ENCODE results near the gene CAMK2B.

CAMK2B gene

DNA sequence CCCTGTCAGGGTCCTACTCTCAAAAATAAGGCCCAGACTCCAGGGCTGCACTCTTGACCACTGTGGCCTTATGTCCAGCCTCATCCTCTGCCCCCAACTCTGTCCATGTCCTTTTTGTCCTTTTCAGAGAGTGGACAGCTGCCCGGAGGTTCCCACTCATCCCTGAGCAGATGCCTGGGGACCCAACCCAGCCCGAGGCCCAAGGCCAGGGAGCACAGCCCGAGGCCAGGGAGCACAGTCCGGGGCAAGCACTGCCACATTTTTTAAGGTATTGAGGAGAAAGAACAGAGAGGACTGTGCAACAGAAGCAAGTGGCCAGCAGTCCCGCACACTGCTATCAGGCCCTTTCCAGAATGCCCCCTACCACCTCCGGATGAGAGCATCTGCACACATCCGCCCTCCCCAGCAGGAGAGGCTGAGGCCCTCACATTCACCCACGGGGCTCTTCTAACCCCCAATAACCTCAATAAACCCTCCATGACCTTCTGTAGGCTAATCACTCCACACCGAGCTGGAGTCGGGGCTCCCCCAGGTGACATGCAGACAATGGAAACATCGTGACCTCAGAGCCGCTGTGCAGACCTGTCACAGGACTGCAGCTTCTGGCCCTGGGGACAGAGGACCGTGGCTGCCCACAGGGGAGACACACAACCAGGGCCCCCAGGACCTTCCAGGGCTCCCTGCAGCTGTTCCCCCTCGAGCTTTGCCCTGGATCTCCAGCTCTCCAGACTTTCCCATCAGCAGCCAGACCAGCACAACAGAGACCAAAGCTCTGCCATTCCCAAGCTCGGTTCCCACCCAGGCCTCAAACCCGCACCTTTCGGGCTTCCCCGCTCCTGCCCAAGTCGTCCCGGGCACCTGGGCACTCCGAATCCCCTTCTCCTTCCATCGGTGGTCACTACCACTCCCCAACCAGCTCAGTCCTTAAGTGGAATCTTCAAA is 51.4 kb downstream of the CAMK2B start:
- no peak for DNase-seq

DNA sequence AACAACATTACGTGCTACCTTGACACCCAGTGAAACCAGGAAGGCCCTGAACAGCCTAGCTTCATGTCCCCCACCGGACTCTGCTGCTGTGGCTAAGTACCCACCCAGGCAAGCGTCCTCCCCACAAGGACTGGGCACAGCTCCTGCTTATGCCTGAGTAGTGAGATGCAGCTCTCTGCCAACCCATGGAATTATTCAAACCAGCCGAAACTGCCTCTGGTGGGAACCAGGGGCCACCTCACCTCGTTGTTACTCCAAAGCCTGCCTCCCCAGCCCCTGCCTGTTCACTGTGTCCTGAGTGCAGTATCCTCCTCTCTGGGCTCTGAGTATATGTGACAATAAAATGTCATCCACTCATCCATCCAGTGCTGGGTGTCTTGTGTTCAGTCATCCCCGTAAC is 52.4 kb downstream of the CAMK2B start:
- DNase-seq: no peak

DNA sequence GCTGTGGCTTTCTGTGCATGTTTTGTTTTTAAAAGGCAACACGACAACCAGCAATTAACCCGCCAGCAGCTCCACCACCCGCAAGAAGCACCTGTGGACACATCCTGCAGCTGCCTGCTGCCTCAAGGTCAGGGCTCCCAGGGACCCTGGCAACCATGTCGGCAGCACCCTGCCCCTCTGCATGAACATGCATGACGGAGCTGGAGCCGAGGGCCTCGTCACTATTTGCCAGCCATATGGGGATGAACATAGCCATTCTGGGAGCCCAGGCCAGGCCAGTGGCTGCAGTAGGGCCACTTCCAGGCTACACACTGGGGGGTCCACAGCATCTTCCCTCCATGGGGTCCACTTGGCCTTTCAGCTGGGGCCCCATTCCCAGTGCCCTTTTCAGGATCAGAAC is 52.9 kb downstream of the CAMK2B start:
- DNase-seq: no peak

DNA sequence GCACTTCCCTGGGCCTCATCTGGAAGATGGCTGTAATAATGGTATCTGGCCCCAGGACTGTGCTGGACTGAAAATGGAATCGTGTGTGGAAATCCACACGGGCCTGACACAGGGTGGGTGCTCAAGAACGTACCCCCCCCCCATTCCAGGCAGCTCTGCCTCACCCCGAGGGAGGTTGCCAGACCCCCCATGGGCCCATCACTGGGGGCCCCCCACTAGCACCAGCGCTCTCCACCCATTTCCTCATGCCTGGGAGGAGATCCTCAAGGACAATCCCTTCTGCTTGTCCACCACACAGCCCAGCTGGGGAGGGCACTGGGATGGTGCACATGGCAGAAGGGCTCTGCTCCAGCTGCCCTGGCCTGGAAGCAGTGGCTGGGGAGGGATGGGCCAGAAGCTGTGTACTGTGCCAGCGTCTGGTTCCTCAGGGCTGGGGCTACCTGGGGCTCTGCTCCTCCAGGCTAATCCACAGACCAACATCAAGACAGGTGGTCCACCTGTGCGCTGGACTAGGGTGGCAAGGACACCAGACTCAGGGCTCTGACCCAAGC is 55.4 kb downstream of the CAMK2B start:
- DNase-seq: no peak

DNA sequence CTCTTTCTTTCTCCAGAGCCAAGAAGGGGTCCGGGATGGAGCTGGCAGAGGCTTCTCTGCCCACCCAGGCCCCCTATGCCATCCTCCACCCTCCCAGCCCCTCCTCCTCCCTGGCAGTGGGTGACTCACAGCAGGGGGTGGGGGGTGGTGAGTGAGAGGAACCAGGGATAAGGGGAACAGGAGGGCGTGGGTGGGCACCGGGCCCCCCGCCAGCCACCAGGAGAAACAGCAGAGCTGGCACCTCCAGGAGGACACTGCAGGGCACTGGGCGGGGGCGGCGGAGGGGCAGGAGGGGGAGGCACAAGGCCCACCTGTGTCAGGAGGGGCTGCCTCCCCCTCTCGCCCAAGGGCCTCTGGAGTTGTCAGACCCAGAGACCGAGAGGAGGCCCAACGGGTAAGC is 56.0 kb downstream of the CAMK2B start:
- no peak for DNase-seq

DNA sequence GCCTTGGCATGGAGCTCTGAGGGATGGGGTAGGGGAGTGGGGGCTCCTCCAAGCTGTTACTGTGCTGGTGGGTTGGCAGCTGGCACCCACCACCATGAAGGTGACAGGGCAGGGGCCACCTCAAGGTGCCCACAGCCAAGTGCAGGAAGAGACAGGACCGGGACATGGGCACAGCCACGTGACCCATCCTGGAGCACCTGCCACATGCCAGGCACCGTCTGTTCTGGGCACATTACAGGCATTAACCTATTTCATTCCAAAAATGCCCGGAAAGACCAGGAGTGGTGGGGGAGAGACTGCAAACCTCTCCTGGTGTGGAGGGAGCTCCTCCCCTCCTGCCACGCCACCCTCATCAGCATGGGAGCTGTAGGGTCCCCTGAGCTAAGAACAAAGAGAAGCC is 56.7 kb downstream of the CAMK2B start:
- no peak for DNase-seq

DNA sequence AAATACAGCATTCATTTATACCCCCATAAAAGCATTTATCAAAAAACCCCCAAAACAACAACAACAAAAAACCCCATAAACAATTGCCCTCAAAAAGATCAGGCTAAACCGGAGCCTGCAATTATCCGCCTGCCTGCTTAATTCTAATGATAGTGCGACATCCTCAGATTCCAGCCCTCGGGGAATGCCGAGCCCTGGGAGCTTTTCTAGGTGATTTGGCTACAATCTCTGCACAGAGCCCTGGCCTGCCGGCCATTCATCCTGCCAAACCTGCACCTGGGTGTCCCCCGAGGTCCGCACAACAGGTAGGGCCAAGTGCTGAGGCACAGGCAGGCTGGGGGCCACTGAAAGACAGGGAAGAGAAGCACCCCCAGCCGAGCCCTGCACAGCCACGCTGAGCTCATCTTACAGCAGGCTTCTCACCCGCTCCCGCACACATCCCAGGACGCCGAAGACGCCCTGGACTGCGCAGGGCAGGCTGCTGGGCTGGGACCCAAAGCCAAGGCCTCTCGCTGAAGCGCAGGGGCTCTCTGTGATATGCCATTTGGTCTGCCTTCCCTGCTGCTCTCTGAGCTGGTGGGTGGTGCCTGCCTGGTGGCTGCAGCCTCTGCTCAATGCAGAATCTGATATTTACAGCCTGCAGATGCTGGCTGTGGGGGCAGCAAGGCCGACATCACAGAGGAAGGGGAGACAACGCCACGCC is 57.5 kb downstream of the CAMK2B start:
- DNase-seq: no peak

DNA sequence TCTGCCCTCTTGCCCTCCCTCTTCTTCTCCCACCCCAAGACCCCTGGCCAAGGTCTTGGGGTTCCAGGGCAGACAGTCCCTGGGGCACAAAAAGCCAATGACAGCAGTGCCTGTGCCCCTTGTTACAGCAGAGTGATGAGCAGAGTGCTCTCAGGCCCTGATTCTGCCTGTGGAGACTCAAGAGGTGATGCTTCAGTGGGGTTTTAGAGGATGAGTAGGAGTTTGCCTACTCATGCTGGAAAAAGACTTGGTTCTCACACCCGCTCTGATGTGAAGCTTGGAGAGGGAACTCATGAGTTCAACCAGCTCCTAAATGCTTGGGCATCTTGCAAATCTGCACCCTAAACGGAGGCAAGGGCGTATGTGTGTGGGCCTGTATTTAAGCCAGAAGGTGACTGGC is 58.2 kb downstream of the CAMK2B start:
- no peak for DNase-seq

DNA sequence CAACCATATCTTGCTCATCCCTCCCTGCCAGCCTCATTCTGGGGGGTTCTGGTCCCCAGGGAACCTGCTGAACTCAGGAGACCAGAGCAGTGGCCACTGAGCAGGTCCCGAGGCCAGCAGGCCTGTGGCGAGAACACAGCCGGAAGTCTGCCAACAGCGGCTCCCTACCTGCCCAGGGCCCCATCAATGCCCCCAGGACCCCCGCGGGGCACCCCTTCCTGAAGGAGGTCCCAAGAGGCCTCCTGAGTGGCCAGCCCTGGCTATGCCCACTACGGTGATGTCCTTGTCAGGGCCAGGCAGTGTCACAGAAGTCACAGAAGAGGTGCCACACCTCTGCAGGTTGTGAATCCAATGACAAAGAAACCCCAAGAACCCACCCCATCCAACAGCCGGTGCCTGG is 58.9 kb downstream of the CAMK2B start:
- no peak for DNase-seq

DNA sequence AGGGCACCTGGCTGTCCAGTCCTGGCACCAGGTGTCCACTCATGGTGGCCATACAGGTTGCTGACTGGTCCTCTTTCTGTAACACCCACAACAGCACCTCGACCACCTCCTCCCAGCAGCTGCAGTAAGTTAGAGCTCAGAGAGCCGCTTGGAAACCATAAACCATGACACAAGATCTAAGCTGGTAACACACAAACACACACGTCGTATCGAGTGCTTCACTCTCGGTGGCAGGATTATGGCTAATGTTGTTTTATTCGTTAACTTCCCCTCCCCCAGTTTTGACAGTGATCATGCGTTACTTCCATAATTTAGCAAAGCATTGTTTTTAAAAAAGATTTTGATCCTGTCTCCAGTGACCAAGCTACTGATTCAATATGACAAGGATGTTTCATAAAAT is 59.7 kb downstream of the CAMK2B start:
- no peak for DNase-seq

DNA sequence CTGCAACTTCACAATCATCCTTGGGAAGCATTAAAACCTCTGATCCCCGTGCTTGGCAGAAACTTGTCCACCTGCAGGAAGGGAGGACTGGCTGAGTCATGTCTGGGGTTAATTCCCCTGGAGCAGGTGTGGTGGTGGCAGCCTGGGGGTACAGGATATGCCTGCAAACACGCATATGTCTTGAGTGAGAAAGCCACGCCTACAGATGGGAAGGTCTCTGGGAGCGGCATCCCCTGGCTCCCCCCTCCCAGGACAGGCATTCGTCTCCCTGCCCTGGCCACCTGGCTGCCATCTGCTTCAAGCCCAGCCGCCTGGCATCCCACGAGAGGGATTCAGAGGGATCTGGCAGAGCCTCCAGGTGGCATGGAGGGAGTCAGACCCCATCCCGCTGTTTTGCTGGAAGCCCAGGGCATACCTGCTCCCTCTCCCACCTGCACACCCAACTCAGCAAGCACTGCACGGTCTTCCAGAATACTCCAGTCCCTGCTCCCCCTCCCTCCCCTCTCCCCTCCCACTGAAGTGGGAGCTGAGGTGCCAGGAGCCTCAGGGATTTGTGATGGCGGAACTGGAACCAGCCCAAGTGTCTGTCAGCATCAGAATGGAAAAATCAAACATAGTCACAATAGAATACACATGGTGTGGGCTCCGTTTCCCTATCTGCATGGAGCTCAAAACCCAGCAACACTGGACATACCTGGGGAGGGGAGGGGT is 61.0 kb downstream of the CAMK2B start:
- DNase-seq: no peak

DNA sequence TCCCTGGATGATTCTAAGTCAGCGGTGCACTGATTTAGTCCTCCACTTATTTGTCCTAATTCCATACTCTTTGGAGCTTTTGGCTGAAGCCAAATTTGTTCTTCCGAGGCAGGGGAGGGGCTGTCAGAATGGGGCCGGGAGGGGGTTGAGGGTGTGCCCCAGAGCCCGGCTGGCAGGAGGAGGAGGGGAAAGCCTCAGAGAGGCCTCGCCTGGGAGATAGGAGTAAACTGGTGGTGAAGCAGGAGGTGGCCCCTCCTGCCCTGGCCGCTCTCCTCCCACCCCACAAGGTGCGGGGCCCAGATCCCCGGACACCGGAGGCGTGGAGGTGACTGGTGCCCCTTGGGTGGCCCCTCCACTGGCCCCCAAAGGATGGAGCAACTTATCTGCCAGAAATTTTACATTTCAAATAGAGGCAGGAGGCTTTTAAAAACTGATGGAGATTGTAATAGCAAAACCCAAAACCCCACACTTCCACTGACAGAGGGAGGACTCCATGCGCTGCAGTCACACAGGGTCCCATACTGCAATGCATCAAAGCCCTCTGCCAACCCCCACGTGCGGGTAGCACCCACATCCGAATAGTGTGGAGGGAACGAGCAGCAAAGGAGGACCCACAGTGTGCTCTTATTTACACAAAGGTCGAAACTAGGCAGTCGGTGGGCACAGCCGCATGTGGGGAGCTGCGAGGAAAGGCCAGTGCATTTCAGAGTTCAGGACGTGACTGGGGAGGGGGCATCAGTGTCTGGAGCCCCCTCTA is 61.9 kb downstream of the CAMK2B start:
- no peak for DNase-seq

DNA sequence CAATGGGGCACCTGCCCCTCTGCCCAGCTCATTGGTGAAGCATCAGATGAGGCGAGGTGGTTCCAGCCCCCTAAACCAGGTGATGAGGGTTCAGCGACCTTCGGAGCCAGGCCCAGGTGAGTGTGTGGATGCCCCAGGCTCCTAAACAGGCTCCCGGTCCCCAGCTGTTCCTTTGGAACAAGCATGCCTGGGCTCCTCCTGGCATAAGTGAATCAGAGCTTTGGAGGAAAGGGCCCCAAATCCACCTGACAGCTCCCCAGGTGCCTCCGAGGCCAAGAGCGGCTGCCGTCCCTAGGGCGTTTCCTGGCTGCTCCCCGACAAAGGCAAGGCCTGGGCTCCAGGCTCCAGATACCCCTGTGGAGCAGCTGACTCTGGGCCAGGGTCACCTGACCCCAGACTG is 63.4 kb downstream of the CAMK2B start:
- DNase-seq: no peak

DNA sequence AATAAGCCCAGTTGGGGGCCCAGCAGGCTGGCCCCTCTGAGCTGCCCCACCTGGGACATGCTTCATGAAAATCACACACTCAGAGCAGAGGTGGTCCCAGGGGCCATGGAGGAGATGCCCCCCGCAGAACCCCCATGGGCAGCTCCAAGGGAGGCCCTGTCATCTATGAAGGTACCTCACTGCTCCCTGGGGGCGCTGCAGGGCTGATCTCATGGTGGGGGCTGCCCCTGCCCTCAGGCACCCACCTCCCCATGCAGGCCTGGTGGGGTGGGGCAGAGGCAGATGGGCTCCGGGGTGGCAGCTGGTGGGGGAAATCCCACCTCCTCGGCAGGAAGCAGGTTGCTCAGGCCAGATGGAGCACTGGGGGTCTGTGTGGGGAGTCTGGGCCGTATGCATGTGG is 64.2 kb downstream of the CAMK2B start:
- no peak for DNase-seq

DNA sequence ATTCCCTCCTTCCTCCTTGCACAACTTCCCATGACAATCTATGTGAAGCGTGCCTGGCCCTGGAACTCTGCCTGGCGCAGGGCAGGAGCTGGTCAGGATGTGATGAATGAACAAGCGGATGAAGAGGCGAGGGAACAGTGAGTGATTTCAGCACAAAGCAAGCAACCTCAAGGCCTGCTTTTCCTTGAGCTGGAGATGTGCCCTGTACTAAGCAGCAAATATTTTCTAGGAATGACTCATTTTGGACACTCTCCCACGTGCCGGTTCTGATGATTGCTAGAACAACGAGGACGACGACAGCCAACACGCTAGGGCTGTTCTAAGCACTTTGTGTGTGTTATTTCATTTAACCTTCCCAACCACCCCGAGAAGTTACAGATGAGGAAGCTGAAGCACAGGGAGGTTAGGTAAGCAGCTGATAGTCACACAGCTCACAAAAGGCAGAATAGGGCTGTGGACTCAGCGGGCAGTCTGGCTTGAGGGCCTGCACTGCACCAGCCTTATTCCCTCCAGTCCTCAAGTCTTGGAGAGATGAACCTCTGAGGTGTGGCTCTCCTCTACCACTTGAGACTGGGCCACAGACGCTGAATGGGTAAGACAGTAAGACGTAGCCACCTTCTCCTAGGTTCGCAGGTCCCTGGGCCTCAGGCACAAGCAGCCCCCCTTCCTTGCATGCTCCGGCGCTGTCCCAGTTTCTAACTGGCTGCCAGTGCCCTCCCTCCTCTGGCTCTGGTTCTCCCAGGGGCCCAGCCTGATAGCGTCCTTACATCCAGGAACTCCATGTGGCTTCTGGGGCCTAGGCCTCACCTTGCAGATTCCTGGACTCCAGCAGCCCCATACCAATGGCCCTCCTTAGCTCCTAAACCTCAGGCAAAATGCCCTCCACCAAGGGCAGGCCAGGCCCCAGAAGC is 65.6 kb downstream of the CAMK2B start:
- no peak for DNase-seq

DNA sequence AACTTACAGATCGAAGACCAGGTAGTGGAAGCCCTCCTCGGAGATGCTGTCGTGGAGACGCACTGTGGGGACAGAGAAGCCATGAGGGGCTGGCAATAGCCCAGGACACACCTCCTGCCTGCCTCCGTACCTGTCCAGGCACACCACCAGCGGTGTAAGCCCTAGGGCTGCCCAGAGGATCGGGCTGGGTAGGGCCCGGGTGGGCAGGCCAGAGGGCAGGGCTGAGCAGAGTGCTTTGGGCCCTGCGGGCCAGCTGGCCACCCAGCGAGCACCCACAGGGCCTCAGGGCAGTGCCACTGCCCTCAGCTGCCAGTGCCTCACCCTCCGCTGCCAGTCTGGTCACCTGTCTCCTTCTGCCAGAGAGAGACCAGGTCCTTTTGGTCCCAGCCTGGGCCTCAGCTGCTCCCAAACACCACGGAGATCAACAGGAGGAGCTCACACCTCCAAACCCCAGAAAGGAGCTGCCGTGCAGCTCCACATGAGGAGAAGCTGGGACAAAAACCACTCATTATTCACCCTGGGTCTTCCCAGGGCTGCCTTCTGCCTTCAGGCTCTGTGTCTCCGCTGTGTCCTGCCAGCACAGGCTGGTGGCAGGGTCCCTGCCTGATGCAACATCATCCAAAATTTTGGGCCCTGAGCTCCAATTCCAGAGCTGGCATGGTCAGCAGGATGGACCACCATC is 66.4 kb downstream of the CAMK2B start:
- no peak for DNase-seq

DNA sequence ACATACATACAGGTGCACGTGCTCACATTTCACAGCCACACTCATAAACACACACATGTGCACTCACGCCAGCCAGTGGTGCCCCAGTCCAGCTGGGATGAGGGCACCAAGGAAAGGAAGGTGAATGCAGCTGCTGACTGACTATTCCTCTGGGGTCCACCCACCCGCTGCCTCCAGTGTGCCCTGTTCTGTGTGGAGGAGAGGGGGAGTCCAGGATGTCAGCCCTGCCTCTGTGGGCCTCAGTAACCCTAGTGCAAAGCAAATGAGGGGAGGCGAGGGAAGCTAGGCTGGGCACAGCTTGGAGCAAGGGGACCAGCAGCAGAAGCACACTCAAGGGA is 67.0 kb downstream of the CAMK2B start:
- no peak for DNase-seq

DNA sequence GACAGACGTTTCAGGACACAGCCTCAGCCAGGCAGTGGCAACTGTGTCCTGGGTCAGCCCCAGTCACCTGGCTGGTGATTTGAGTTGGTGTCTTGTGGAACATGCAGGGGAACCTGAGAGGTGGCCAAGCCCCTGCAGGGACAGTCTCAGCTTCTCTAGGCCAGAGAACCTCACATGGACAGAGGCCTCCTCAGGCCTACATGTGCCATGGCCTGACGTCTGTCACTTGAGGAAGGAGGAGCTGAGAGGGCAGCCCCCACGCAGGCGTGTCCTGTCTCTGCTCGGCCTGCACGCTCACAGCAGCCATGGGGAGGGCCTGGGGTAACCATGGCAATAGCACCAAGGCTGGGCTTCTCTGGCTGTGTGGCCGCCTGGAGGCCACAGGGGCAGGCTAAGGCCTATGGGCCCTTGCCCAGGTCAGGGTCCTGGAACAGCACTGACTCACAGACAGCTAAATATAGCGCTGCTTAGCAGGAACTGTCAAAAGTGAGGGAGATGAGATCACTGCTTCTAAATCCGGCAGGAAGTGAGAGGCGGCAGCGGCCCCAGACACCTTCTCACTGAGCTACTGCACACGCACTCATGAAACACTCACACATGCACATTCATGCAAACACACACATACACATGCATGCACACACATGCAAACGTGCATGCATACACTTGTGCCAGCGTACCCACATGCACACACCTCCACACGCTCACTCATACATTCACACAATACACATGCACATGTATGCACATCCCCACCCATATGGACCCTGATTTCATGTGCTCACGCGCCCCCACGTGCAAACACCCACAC is 67.6 kb downstream of the CAMK2B start:
- DNase-seq: peak; percentile 15

DNA sequence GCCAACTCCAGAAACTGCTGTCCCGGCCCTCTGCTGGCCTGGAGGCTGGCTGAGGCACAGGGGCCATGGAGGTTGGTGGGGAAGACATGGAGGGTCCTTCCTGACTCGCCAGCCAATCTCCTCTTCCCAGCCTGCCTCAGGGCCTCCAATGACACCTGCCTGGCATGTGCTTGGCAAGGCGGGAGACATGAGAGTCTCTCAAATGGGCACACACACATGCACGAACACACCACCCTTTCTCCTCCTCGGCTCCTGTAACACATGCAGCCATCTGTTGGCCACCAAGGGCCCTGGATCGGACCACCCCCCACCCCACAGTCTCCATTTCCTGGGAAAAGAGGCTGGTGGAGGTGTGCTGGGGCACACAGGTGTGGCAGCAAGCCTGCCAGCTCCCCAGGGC is 68.2 kb downstream of the CAMK2B start:
- no peak for DNase-seq

DNA sequence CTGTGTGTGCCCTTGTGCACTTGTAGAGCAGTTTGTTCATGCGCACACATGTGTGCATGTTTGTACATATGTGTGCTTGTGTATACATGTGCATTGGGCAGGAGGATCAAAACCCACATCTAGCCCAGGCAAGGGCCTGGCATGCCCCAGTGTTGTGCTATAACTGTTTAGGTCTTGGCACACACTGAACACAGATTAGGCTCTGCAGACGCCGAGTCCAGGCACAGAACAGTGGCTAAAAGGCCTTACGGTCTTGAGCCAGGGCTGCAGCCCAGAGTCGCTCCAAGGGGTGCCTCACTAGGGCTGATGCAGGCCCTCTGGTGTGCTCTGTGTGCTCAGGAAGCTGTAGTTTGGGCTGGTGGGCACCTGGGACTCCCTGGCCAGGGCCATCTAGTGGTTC is 68.9 kb downstream of the CAMK2B start:
- no peak for DNase-seq

Data from T-helper 9 cell (primary cell).